Keratinocyte (primary cell): ENCODE data around the gene DYNC1I1. TPM values are rescaled to one million over a fixed set of nuclear protein-coding genes. Genes with fewer than 3 reads are reported as not detected.

Experiments used
- DNase-seq: peaks from one replicate; pipeline ENCODE4 v3.0.0-alpha.2; 2011; ENCODE audit warnings: low read depth, missing footprints, low spot score
- FAIRE-seq: peaks from 2 replicates; lab custom pipeline; 2011; peaks lifted over from hg19 to GRCh38; lab: Jason Lieb, UNC
- H2AFZ ChIP-seq: 2 replicates; pipeline ENCODE4 v1.6.0; 2012; ENCODE audit warnings: low read length, control low read depth, inconsistent platforms; ENCODE audit not compliant: control insufficient read depth
- H3K27ac ChIP-seq: 2 replicates; pipeline ENCODE4 v1.5.1; 2011; ENCODE audit warnings: low read length; ENCODE audit not compliant: control insufficient read depth, insufficient read depth
- H3K27me3 ChIP-seq: 3 replicates; pipeline ENCODE4 v1.6.0; 2011; ENCODE audit warnings: low read length; ENCODE audit not compliant: control insufficient read depth, insufficient read depth; ENCODE audit errors: extremely low read depth
- H3K36me3 ChIP-seq, 2 experiments: 2 replicates in 1 of 2; 3 replicates in 1 of 2; pipeline ENCODE4 v1.5.1; 2011; ENCODE audit warnings: low read length in 2 of 2, mild to moderate bottlenecking in 1 of 2; ENCODE audit not compliant: control insufficient read depth in 2 of 2, insufficient read depth in 2 of 2; ENCODE audit errors: extremely low read depth in 1 of 2
- H3K4me1 ChIP-seq: 3 replicates; pipeline ENCODE4 v1.5.1; 2011; ENCODE audit warnings: low read length; ENCODE audit not compliant: control insufficient read depth, insufficient read depth; ENCODE audit errors: extremely low read depth
- H3K4me2 ChIP-seq: 3 replicates; pipeline ENCODE4 v1.6.0; 2011; ENCODE audit warnings: low read depth, low read length; ENCODE audit not compliant: control insufficient read depth, insufficient read depth; ENCODE audit errors: extremely low read depth
- H3K4me3 ChIP-seq, 3 experiments: fragments of 200-600 bp in 1 of 3; sonication (generic) in 1 of 3; 2 replicates in 2 of 3; 3 replicates in 1 of 3; pipeline ENCODE4 v1.5.1; 2011 to 2016; ENCODE audit warnings: low read length in 3 of 3, mild to moderate bottlenecking in 3 of 3, control low read depth in 2 of 3, inconsistent platforms in 1 of 3, low read depth in 1 of 3, mixed read lengths in 1 of 3, mixed run types in 1 of 3, moderate library complexity in 1 of 3; ENCODE audit not compliant: control insufficient read depth in 2 of 3, insufficient read depth in 2 of 3; ENCODE audit errors: extremely low read depth in 1 of 3
- H3K79me2 ChIP-seq: 2 replicates; pipeline ENCODE4 v1.6.0; 2012; ENCODE audit warnings: low read length; ENCODE audit not compliant: control insufficient read depth, insufficient read depth
- H3K9ac ChIP-seq: 3 replicates; pipeline ENCODE4 v1.6.0; 2011; ENCODE audit warnings: low read length; ENCODE audit not compliant: control insufficient read depth, insufficient read depth; ENCODE audit errors: extremely low read depth
- H3K9me1 ChIP-seq: 3 replicates; pipeline ENCODE4 v1.6.0; 2011; ENCODE audit warnings: low read length; ENCODE audit not compliant: control insufficient read depth, insufficient read depth; ENCODE audit errors: extremely low read depth
- H3K9me3 ChIP-seq: 2 replicates; pipeline ENCODE4 v1.5.1; 2012; ENCODE audit warnings: low read depth, low read length; ENCODE audit not compliant: control insufficient read depth
- H4K20me1 ChIP-seq: 3 replicates; pipeline ENCODE4 v1.6.0; 2011; ENCODE audit warnings: low read length; ENCODE audit not compliant: control insufficient read depth, insufficient read depth; ENCODE audit errors: extremely low read depth
- CTCF ChIP-seq, 3 experiments: IDR thresholded peaks in 1 of 3; conservative IDR thresholded peaks in 1 of 3; optimal IDR thresholded peaks in 1 of 3; 2 replicates in 2 of 3; 3 replicates in 1 of 3; pipeline versions ENCODE3 to v1.5.1; 2011; ENCODE audit warnings: low read length in 3 of 3, mild to moderate bottlenecking in 3 of 3, moderate library complexity in 2 of 3, control low read depth in 1 of 3, inconsistent platforms in 1 of 3; ENCODE audit not compliant: insufficient read depth in 2 of 3; ENCODE audit errors: extremely low read depth in 1 of 3
- EZH2 ChIP-seq: IDR thresholded peaks from one replicate; pipeline ENCODE4 v1.6.1; 2012; ENCODE audit warnings: inconsistent platforms, mild to moderate bottlenecking, low read length, moderate library complexity
- dilution Hi-C: fragments of 300-500 bp; cut with MboI; formaldehyde crosslinking; loops from one replicate; pipeline ENCODE4 v1.7.0; 2020; ENCODE audit warnings: low sequenced_read_pairs; ENCODE audit not compliant: extremely low pct_ligation_motif_present
- polyA plus RNA-seq, 5 experiments: library from polyadenylated mRNA; depleted of rRNA in 3 of 5; stranded (reverse) in 3 of 5; stranded (forward) in 1 of 5; unstranded in 1 of 5; fragments of >200 nt; gene quantifications; 1 replicate in 1 of 5; 2 replicates in 3 of 5; 3 replicates in 1 of 5; pipeline versions ENCODE4 v1.2.1 to v1.2.3, GENCODE V29; 2011 to 2012; ENCODE audit warnings: missing spikeins in 2 of 5, low read depth in 1 of 5, low replicate concordance in 1 of 5

The DYNC1I1 gene
- polyA plus RNA-seq, 1 donor (not counting 4 experiments of a cell fraction or from before 2014, with no cell fraction given): 0.10 TPM

DNA sequence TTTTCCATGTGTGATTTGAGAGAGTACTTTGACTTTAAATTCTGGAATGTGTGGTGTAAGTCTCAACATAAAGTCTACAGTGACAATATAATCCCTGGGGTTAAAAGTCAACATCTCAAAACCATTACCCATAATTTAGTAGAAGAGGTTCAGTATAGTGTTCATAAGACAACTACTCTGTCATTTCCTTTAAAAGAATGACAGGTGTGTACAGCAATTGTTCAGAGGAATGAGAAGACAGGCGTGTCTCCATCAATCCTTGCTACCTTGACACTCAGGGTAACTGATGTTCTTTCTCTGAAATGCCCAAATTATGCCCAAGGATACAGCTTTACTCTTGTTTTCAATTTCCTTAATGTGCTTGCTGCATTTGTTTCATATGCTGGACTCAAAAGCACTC, 256.4 kb downstream of the DYNC1I1 start:
- H3K4me1 ChIP-seq: no peaks in the 10 kb centered on the region
- no peak overlapping the region for H2AFZ ChIP-seq
- no peaks in the 10 kb centered on the region for H3K36me3 ChIP-seq
- H3K79me2 ChIP-seq: no peaks in the 10 kb centered on the region
- H3K4me2 ChIP-seq: no peak overlapping the region
- no peak for DNase-seq
- H3K4me3 ChIP-seq: no peak overlapping the region
- dilution Hi-C loops: no loop called here
- no peak overlapping the region for H3K27ac ChIP-seq
- TF ChIP-seq EZH2: no peak
- no peak for TF ChIP-seq CTCF (optimal IDR thresholded peaks at IDR 0.05 in 1 of 3, IDR thresholded peaks at IDR 0.05 in 1 of 3, conservative IDR thresholded peaks at IDR 0.05 in 1 of 3; ENCODE audit: extremely low read depth in 1 of 3, insufficient read depth in 2 of 3, low read length in 3 of 3)
- no peak overlapping the region for H3K9ac ChIP-seq
- no peaks in the 10 kb centered on the region for H4K20me1 ChIP-seq
- H3K9me1 ChIP-seq: no peaks in the 10 kb centered on the region
- FAIRE-seq: no peak
- H3K27me3 ChIP-seq: no peaks in the 10 kb centered on the region
- H3K9me3 ChIP-seq: no peaks in the 10 kb centered on the region

- Histone ChIP-seq H3K9me1 (no peaks in the 10 kb centered on the region), H3K79me2 (no peaks in the 10 kb centered on the region), H3K27ac (no peak overlapping the region), H3K4me2 (no peak overlapping the region), H3K9me3 (no peaks in the 10 kb centered on the region), H3K27me3 (no peaks in the 10 kb centered on the region), H3K4me3 (no peak overlapping the region), H3K4me1 (no peaks in the 10 kb centered on the region), H4K20me1 (no peaks in the 10 kb centered on the region), H3K9ac (no peak overlapping the region), H3K36me3 (no peaks in the 10 kb centered on the region), H2AFZ (no peak overlapping the region)
- DNase-seq (no peak), FAIRE-seq (no peak)
- no peak for TF ChIP-seq CTCF (optimal IDR thresholded peaks at IDR 0.05 in 1 of 3, IDR thresholded peaks at IDR 0.05 in 1 of 3, conservative IDR thresholded peaks at IDR 0.05 in 1 of 3; ENCODE audit: extremely low read depth in 1 of 3, insufficient read depth in 2 of 3, low read length in 3 of 3)
- TF ChIP-seq EZH2: no peak
- dilution Hi-C loops: no loop called here
These were observed 260.8 kb downstream of the DYNC1I1 start for GRCh38 chr7:96033009-96033598.
